ENCODE data around the gene WDR5. TPM values are rescaled to one million over a fixed set of nuclear protein-coding genes. Genes with fewer than 3 reads are reported as not detected.

WDR5 gene
- polyA plus RNA-seq, 2 of the 4 experiments (the other 2 are of a cell fraction), result 37.9 to 46.0 TPM

DNA sequence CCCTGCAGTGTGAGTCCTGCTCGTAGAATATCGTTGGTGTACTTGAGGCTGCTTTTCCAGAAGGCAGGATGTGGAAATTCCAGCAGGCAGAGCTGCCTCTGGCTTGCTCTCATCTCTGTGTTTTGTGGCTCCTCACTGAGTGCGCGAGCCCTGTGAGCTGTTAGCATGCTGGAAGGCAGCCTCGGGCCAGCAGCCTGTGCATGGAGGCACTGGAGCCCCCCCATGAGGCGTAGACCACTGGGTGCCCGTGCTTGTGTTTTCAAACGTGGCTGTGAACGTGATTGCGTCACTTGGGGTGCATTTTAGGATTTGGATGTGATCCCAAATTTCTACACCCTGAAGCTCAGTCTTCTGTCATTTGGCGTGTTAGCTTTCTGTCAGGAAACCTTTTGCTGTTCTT, 3.2 kb downstream of the WDR5 start:
- H3K9me3 ChIP-seq, result no peaks in the 10 kb centered on the region
- no peak for ATAC-seq
- TF ChIP-seq EHF (CRISPR knock-in tag; IDR thresholded peaks at IDR 0.05), result no peak
- TF ChIP-seq TFCP2L1 (CRISPR knock-in tag; IDR thresholded peaks at IDR 0.05), result no peak
- TF ChIP-seq, protein P1, sequence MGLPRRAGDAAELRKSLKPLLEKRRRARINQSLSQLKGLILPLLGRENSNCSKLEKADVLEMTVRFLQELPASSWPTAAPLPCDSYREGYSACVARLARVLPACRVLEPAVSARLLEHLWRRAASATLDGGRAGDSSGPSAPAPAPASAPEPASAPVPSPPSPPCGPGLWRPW (IDR thresholded peaks at IDR 0.05), result no peak
- TF ChIP-seq RCOR1 (IDR thresholded peaks at IDR 0.05; ENCODE audit: low read depth, low read length), result no peak
- TF ChIP-seq CEBPB (IDR thresholded peaks at IDR 0.05), result peak in 1 of 2 experiments; percentile 58; a peak in 2 of 4 replicates
- 85% methylated on average over 11 of the region's 11 CpGs for WGBS (ENCODE audit: missing lambda C conversion rate)
- no peak for DNase-seq (ENCODE audit: low read depth in 1 of 2, low spot score in 1 of 2)
- no peak overlapping the region for H3K4me3 ChIP-seq
- H3K4me1 ChIP-seq, result peaks cover 29% of the 10 kb centered on the region
- H3K27ac ChIP-seq, result no peak overlapping the region
- no peak for FAIRE-seq
- ChIA-PET POLR2A (interaction anchor here (1.0 kb wide), 1 partner anchor 8 kb away, joined by 3 read pairs; no protein-coding TSS in a partner anchor), CTCF (interaction anchor here (1.1 to 1.7 kb wide), 4 partner anchors 11 to 304 kb away, joined by 3 to 4 read pairs (median 4); no protein-coding TSS in a partner anchor)
- no peak overlapping the region for H3K4me2 ChIP-seq

DNA sequence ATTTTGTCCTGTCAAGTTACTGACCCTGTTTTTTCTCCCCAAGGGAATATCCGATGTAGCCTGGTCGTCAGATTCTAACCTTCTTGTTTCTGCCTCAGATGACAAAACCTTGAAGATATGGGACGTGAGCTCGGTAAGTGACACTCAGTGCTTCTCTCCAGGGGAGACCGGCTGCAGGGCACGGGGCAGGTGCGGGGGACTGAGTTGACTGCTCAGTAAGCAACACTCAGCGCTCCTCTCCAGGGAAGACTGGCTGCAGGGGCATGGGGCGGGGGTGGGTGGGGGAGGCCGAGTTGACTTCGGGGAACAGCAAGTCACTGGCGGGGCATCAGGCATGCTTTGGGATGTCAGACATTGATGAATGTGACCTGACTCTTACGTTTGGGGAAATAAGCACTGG, 6.0 kb downstream of the WDR5 start:
- H3K4me3 ChIP-seq, result no peak overlapping the region
- no peak for DNase-seq (ENCODE audit: low read depth in 1 of 2, low spot score in 1 of 2)
- POLR2A ChIA-PET, result no interaction called here
- H3K9me3 ChIP-seq, result no peaks in the 10 kb centered on the region
- 89% methylated on average over 11 of the region's 13 CpGs for WGBS (ENCODE audit: missing lambda C conversion rate)
- CTCF ChIA-PET, result interaction anchor here (1.0 to 2.0 kb wide), 3 partner anchors 9 to 44 kb away, joined by 3 to 5 read pairs (median 4); no protein-coding TSS in a partner anchor
- FAIRE-seq, result no peak
- H3K27ac ChIP-seq, result no peak overlapping the region
- TF ChIP-seq MAFK (IDR thresholded peaks at IDR 0.05; ENCODE audit: partially characterized antibody) (no peak), ESRRA (IDR thresholded peaks at IDR 0.05; ENCODE audit: borderline replicate concordance, low read length) (no peak), RARB (CRISPR knock-in tag; IDR thresholded peaks at IDR 0.05) (no peak), PHF8 (IDR thresholded peaks at IDR 0.05; ENCODE audit: borderline replicate concordance, low read depth) (no peak), HDAC2 (IDR thresholded peaks at IDR 0.05) (no peak), TP53 (CRISPR knock-in tag; IDR thresholded peaks at IDR 0.05) (no peak), KDM1A (IDR thresholded peaks at IDR 0.05; ENCODE audit: low read depth) (no peak)
- TF ChIP-seq, protein P2, sequence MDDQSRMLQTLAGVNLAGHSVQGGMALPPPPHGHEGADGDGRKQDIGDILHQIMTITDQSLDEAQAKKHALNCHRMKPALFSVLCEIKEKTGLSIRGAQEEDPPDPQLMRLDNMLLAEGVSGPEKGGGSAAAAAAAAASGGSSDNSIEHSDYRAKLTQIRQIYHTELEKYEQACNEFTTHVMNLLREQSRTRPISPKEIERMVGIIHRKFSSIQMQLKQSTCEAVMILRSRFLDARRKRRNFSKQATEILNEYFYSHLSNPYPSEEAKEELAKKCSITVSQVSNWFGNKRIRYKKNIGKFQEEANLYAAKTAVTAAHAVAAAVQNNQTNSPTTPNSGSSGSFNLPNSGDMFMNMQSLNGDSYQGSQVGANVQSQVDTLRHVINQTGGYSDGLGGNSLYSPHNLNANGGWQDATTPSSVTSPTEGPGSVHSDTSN (IDR thresholded peaks at IDR 0.05), result no peak
- H3K4me1 ChIP-seq, result peaks cover 21% of the 10 kb centered on the region
- no peak for ATAC-seq
- H3K4me2 ChIP-seq, result no peak overlapping the region

DNA sequence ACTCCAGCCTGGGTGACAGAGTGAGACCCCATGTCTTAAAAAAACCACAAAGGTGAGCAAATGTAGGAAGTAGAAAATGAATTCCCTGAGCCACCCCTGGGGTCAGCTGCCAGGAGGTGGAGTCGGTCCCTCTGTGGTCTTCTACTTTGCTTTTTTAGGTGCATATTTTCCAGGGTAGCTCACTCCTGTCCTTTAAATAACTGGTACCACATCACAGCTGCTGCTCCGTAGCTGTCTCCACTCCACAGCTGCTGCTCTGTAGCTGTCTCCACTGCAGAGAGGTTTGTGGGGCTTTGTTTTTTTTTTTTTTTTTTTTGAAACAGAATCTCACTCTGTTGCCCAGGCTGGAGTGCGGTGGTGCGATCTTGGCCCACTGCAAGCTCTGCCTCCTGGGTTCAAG, 8.9 kb downstream of the WDR5 start:
- Histone ChIP-seq H3K9me3 (no peaks in the 10 kb centered on the region), H3K4me1 (no peaks in the 10 kb centered on the region), H3K4me2 (no peak overlapping the region), H3K27ac (no peak overlapping the region), H3K4me3 (no peak overlapping the region)
- WGBS (ENCODE audit: missing lambda C conversion rate), result 92% methylated on average over 4 of the region's 4 CpGs
- no peak for DNase-seq (ENCODE audit: low read depth in 1 of 2, low spot score in 1 of 2)
- FAIRE-seq, result no peak
- ChIA-PET POLR2A (no interaction called here), CTCF (interaction anchor here (0.9 to 1.3 kb wide), 2 partner anchors 15 to 118 kb away, joined by 3 read pairs; no protein-coding TSS in a partner anchor)
- no peak for ATAC-seq
- TF ChIP-seq SREBF2 (IDR thresholded peaks at IDR 0.05) (no peak), PHF8 (IDR thresholded peaks at IDR 0.05; ENCODE audit: borderline replicate concordance, low read depth) (no peak), HDAC2 (IDR thresholded peaks at IDR 0.05) (no peak), ESRRA (IDR thresholded peaks at IDR 0.05; ENCODE audit: borderline replicate concordance, low read length) (no peak), HOXA7 (CRISPR knock-in tag; IDR thresholded peaks at IDR 0.05) (no peak), RCOR1 (IDR thresholded peaks at IDR 0.05; ENCODE audit: low read depth, low read length) (no peak), ZNF302 (CRISPR knock-in tag; IDR thresholded peaks at IDR 0.05) (no peak), NR3C1 (IDR thresholded peaks at IDR 0.05) (no peak), POLR2AphosphoS2 (conservative IDR thresholded peaks at IDR 0.05; ENCODE audit: low read length) (no peak), TFCP2L1 (CRISPR knock-in tag; IDR thresholded peaks at IDR 0.05) (no peak), FOXS1 (CRISPR knock-in tag; IDR thresholded peaks at IDR 0.05) (no peak), HOXB13 (CRISPR knock-in tag; IDR thresholded peaks at IDR 0.05; ENCODE audit: low read depth) (no peak), SMC3 (IDR thresholded peaks at IDR 0.05) (no peak), JUN (IDR thresholded peaks at IDR 0.05) (no peak), POLR2A (IDR thresholded peaks at IDR 0.05; ENCODE audit: low read length) (no peak)
- TF ChIP-seq, protein P3, sequence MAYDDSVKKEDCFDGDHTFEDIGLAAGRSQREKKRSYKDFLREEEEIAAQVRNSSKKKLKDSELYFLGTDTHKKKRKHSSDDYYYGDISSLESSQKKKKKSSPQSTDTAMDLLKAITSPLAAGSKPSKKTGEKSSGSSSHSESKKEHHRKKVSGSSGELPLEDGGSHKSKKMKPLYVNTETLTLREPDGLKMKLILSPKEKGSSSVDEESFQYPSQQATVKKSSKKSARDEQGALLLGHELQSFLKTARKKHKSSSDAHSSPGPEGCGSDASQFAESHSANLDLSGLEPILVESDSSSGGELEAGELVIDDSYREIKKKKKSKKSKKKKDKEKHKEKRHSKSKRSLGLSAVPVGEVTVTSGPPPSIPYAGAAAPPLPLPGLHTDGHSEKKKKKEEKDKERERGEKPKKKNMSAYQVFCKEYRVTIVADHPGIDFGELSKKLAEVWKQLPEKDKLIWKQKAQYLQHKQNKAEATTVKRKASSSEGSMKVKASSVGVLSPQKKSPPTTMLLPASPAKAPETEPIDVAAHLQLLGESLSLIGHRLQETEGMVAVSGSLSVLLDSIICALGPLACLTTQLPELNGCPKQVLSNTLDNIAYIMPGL (CRISPR knock-in tag; IDR thresholded peaks at IDR 0.05; ENCODE audit: borderline replicate concordance), result no peak
- TF ChIP-seq, protein P4, sequence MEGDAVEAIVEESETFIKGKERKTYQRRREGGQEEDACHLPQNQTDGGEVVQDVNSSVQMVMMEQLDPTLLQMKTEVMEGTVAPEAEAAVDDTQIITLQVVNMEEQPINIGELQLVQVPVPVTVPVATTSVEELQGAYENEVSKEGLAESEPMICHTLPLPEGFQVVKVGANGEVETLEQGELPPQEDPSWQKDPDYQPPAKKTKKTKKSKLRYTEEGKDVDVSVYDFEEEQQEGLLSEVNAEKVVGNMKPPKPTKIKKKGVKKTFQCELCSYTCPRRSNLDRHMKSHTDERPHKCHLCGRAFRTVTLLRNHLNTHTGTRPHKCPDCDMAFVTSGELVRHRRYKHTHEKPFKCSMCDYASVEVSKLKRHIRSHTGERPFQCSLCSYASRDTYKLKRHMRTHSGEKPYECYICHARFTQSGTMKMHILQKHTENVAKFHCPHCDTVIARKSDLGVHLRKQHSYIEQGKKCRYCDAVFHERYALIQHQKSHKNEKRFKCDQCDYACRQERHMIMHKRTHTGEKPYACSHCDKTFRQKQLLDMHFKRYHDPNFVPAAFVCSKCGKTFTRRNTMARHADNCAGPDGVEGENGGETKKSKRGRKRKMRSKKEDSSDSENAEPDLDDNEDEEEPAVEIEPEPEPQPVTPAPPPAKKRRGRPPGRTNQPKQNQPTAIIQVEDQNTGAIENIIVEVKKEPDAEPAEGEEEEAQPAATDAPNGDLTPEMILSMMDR (IDR thresholded peaks at IDR 0.05), result no peak
- TF ChIP-seq, protein P5, sequence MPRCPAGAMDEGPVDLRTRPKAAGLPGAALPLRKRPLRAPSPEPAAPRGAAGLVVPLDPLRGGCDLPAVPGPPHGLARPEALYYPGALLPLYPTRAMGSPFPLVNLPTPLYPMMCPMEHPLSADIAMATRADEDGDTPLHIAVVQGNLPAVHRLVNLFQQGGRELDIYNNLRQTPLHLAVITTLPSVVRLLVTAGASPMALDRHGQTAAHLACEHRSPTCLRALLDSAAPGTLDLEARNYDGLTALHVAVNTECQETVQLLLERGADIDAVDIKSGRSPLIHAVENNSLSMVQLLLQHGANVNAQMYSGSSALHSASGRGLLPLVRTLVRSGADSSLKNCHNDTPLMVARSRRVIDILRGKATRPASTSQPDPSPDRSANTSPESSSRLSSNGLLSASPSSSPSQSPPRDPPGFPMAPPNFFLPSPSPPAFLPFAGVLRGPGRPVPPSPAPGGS (IDR thresholded peaks at IDR 0.05), result no peak
- TF ChIP-seq, protein P6, sequence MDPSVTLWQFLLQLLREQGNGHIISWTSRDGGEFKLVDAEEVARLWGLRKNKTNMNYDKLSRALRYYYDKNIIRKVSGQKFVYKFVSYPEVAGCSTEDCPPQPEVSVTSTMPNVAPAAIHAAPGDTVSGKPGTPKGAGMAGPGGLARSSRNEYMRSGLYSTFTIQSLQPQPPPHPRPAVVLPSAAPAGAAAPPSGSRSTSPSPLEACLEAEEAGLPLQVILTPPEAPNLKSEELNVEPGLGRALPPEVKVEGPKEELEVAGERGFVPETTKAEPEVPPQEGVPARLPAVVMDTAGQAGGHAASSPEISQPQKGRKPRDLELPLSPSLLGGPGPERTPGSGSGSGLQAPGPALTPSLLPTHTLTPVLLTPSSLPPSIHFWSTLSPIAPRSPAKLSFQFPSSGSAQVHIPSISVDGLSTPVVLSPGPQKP (IDR thresholded peaks at IDR 0.05; ENCODE audit: low read depth, low read length), result no peak

All from A549 (cell line).